ENCODE results near the gene SIRT2. TPM values are rescaled to one million over a fixed set of nuclear protein-coding genes. Genes with fewer than 3 reads are reported as not detected.

SIRT2 gene
- total RNA-seq = 38.9 and 65.5 TPM in 2 replicates

DNA sequence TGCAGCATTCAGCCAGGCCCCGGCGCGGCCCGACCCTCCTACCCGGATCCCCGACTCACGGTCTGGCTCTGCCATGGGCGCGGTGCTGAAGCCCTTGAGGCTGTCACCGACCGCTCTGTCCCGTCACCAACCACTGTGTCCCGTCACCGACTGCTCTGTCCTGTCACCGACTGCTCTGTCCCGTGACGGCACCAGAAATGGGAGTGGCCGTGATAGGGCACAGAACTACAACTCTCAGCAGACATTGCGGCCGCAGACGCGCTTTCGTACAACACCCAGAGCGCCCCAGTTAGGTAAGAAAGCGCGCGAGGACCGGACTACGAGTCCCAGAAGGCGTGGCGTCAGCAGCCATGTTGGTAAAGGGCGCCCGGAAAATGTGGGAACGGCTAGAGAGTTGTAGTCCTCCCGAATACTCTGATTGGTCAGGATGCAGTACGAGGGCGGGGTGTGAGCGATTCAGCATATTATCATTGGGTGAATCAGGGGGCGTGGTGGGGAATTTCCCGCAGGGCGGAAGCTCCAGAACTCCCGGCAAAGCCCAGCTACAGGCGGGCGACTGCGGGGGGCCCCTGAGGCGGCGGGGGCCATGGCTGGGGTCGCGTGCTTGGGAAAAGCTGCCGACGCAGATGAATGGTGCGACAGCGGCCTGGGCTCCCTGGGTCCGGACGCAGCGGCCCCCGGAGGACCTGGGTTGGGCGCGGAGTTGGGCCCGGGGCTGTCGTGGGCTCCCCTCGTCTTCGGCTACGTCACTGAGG lies at the start of gene SIRT2, which contains the start of gene NFKBIB:
SIRT2 (minus strand) TSS at position 172 of the 755 bp plus-strand sequence; CDS start at position 75, 97 bp downstream.
NFKBIB (plus strand) TSS at position 523 of the 755 bp plus-strand sequence; CDS start at position 587, 64 bp downstream.
- no peaks in the 10 kb centered on the region for H3K36me3 ChIP-seq (ENCODE audit: control insufficient read depth, insufficient read depth, low read length)
- TF ChIP-seq, protein P1, sequence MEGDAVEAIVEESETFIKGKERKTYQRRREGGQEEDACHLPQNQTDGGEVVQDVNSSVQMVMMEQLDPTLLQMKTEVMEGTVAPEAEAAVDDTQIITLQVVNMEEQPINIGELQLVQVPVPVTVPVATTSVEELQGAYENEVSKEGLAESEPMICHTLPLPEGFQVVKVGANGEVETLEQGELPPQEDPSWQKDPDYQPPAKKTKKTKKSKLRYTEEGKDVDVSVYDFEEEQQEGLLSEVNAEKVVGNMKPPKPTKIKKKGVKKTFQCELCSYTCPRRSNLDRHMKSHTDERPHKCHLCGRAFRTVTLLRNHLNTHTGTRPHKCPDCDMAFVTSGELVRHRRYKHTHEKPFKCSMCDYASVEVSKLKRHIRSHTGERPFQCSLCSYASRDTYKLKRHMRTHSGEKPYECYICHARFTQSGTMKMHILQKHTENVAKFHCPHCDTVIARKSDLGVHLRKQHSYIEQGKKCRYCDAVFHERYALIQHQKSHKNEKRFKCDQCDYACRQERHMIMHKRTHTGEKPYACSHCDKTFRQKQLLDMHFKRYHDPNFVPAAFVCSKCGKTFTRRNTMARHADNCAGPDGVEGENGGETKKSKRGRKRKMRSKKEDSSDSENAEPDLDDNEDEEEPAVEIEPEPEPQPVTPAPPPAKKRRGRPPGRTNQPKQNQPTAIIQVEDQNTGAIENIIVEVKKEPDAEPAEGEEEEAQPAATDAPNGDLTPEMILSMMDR (IDR thresholded peaks at IDR 0.05; ENCODE audit: insufficient read depth, low read length, poor library complexity, severe bottlenecking) = no peak
- H3K4me3 ChIP-seq (ENCODE audit: low read depth, low read length) = peak within 1 kb of the TSS; percentile 96
- no peaks in the 10 kb centered on the region for H3K27me3 ChIP-seq (ENCODE audit: control insufficient read depth, insufficient read depth, low read length)
- peak; percentile 99 for DNase-seq (ENCODE audit: low read depth)

DNA sequence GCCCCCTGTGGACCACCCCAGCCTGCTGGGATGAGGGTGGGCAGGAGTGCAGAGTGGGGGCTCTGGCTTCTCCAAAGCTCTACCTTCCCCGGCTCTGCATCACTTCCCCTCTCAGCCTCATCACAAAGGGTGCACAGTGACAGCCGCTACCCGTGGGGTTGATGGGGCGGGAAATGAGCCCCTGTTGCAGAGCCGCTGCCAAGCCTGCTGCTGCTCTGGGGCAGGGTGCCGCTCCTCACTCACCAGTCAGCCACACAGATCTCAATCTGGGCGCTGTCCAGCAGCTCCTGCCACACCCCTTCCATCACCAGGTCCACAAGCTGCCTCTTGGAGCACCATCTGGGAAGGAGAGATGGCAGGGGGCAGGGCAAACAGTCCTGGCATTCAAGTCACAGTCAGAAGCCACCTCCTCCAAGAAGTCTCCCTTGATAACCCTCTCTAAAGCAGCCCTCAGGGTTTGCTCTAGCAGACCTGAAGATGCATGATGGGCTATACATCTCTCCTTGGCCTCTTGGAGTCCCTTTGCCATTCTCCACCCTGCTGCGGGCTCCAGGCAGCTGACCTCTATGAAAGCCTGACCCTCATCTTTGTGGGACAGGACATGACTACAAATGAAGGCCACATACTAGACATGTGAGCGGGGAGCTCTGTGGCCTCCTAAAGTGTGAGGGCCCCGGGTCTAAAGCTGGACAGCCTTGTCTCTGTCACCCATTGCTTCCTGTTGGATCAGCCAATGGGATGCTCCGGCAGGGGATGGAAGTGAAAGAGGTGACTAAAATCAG lies 47.0 kb upstream of the SIRT2 start:
- Histone ChIP-seq H3K36me3 (ENCODE audit: control insufficient read depth, insufficient read depth, low read length) (peaks cover 2% of the 10 kb centered on the region), H3K4me3 (ENCODE audit: low read depth, low read length) (no peak overlapping the region), H3K27me3 (ENCODE audit: control insufficient read depth, insufficient read depth, low read length) (no peaks in the 10 kb centered on the region)
- no peak for DNase-seq (ENCODE audit: low read depth)
- TF ChIP-seq, protein P1 (IDR thresholded peaks at IDR 0.05; ENCODE audit: insufficient read depth, low read length, poor library complexity, severe bottlenecking) = no peak

DNA sequence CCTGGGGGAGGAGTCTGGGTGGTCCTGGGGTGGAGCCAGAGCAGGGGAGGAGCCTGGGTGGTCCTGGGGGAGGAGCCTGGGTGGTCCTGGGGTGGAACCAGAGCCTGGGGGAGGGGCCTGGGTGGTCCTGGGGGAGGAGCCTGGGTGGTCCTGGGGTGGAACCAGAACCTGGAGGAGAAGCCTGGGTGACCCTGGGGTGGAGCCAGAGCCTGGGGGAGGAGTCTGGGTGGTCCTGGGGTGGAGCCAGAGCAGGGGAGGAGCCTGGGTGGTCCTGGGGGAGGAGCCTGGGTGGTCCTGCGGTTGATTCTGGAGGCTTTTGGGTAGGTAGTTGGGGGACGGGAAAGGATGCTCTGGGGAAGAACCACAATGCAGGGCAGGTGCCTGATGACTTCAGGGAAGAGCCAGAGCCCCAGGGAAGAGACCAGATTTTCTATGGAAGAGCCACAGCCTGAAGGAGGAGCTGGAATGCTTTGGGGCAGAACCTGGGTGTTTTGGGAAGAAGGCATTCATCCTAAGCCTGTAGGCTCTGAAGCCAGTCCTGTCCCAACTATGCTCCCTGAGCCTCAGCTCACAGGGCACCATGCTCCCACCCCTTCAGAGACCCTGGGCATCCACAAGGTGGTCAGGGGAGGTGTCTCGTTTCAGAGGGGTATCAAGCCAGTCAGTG lies 46.3 kb upstream of the SIRT2 start:
- no peak for DNase-seq (ENCODE audit: low read depth)
- TF ChIP-seq, protein P1 (IDR thresholded peaks at IDR 0.05; ENCODE audit: insufficient read depth, low read length, poor library complexity, severe bottlenecking) = no peak
- peaks cover 2% of the 10 kb centered on the region for H3K36me3 ChIP-seq (ENCODE audit: control insufficient read depth, insufficient read depth, low read length)
- H3K4me3 ChIP-seq (ENCODE audit: low read depth, low read length) = no peak overlapping the region
- no peaks in the 10 kb centered on the region for H3K27me3 ChIP-seq (ENCODE audit: control insufficient read depth, insufficient read depth, low read length)

DNA sequence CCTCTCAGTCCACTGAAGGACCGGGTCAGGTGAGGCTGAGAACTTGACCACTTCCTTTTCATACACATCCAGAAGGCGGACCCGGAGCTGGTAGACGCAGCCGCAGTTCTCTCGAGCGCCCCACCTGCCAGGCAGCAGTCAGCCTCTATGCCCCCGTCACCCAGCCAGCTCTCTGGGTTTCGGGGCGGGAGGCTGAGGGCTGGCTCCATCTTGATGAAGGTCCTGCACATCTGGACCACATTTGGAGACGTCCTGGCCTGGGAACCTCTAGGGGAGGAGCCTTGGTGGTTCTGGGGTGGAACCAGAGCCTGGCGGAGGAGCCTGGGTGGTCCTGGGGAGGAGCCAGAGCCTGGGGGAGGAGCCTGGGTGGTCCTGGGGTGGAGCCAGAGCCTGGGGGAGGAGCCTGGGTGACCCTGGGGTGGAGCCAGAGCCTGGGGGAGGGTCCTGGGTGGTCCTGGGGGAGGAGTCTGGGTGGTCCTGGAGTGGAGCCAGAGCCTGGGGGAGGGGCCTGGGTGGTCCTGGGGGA lies 45.6 kb upstream of the SIRT2 start:
- Histone ChIP-seq H3K27me3 (ENCODE audit: control insufficient read depth, insufficient read depth, low read length) (no peaks in the 10 kb centered on the region), H3K4me3 (ENCODE audit: low read depth, low read length) (no peak overlapping the region), H3K36me3 (ENCODE audit: control insufficient read depth, insufficient read depth, low read length) (peaks cover 2% of the 10 kb centered on the region)
- no peak for DNase-seq (ENCODE audit: low read depth)
- TF ChIP-seq, protein P1 (IDR thresholded peaks at IDR 0.05; ENCODE audit: insufficient read depth, low read length, poor library complexity, severe bottlenecking) = no peak

DNA sequence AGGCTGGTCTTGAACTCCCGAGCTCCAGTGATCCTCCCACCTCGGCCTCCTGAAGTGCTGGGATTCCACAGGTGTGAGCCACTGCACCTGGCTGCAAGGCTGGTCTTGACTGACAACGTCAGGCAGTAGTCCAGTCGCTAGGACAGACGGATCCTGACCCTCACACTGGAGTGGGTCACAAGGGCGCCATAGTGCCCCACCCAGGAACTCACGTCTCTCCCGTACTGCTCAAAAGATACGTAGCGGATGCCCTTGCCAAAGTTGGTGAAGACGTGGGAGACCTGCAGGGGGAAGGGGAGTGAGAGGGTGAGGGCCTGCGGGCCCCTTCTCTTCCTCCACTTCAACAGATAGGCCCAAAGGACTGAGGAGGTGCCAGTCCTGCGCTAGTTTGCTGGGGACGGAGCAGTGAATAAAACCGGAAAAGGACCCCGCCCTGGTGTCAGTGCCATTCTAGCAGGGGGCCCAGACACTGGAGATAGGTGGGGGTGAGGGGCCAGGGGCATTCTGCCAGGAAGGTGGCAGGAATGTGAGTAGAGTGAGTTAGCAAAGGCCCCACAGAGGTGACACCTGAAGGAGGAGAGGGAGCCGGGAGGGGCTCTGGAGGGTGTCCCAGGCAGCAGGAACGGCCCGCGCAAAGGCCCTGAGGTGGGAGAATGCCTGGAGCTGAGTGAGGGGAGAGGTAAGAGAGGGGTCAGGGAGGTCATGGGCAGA lies 43.2 kb upstream of the SIRT2 start:
- TF ChIP-seq, protein P1 (IDR thresholded peaks at IDR 0.05; ENCODE audit: insufficient read depth, low read length, poor library complexity, severe bottlenecking) = no peak
- no peak for DNase-seq (ENCODE audit: low read depth)
- Histone ChIP-seq H3K4me3 (ENCODE audit: low read depth, low read length) (no peak overlapping the region), H3K27me3 (ENCODE audit: control insufficient read depth, insufficient read depth, low read length) (no peaks in the 10 kb centered on the region), H3K36me3 (ENCODE audit: control insufficient read depth, insufficient read depth, low read length) (peaks cover 2% of the 10 kb centered on the region)
